HepG2 (cell line): Measurements from ENCODE around the gene MPO. TPM values are rescaled to one million over a fixed set of nuclear protein-coding genes. Genes with fewer than 3 reads are reported as not detected.

Experiments used
- ATAC-seq: fragments of 200-7000 bp; cut with Tn5 transposase; 3 replicates; pipeline ENCODE4 v1.9.1; 2020; ENCODE audit warnings: mild to moderate bottlenecking, moderate library complexity
- BruUV-seq: library from RNA; stranded (reverse); fragments of 400-500 nt; replicated peaks from 2 replicates; lab custom pipeline; 2021; lab: Mats Ljungman, UMichigan
- CTCF ChIA-PET: fragments of 300-600 bp; formaldehyde crosslinking; extraction: SDS; loops from one replicate; lab custom pipeline; 2021; ENCODE audit warnings: low total read pairs, inconsistent platforms, low intra/inter-chr PET ratio; lab: Yijun Ruan, JAX
- POLR2A ChIA-PET: fragments of 350-600 bp; sonication (Branson Sonifier 250); formaldehyde crosslinking; loops from one replicate; lab custom pipeline; 2020; ENCODE audit warnings: antibody characterized with exemption, inconsistent platforms; lab: Yijun Ruan, JAX
- DNase-seq: peaks from one replicate; pipeline ENCODE4 v3.0.0-alpha.2; 2015; ENCODE audit warnings: low spot score
- FAIRE-seq: peaks from 3 replicates; lab custom pipeline; 2011; peaks lifted over from hg19 to GRCh38; lab: Jason Lieb, UNC
- H2AFZ ChIP-seq: one replicate; pipeline ENCODE4 v1.6.1; 2011; ENCODE audit warnings: low read length, inconsistent platforms
- H3K27ac ChIP-seq: fragments of 300-600 bp; 3 replicates; pipeline ENCODE4 v1.8.0; 2011; ENCODE audit warnings: mixed run types, mild to moderate bottlenecking, mixed read lengths, low read length, inconsistent platforms; ENCODE audit not compliant: insufficient read depth; ENCODE audit errors: extremely low read length
- H3K27me3 ChIP-seq, 2 experiments: fragments of 200-600 bp in 1 of 2; 2 replicates in 1 of 2; 3 replicates in 1 of 2; pipeline versions ENCODE4 v1.6.0 to v1.8.0; 2011; ENCODE audit warnings: low read length in 2 of 2, mild to moderate bottlenecking in 2 of 2, moderate library complexity in 2 of 2, inconsistent platforms in 1 of 2; ENCODE audit not compliant: insufficient read depth in 2 of 2, control insufficient read depth in 1 of 2
- H3K36me3 ChIP-seq, 2 experiments: fragments of 200-600 bp in 1 of 2; replicated peaks in 1 of 2; 2 replicates in 1 of 2; 3 replicates in 1 of 2; pipeline versions ENCODE4 v1.5.1 to v1.8.0; 2011; ENCODE audit warnings: low read length in 2 of 2, inconsistent platforms in 1 of 2; ENCODE audit not compliant: insufficient read depth in 2 of 2, control insufficient read depth in 1 of 2
- H3K4me1 ChIP-seq: 2 replicates; pipeline ENCODE4 v1.5.1; 2012; ENCODE audit warnings: low read length, inconsistent platforms; ENCODE audit not compliant: insufficient read depth
- H3K4me2 ChIP-seq: 2 replicates; pipeline ENCODE4 v1.6.0; 2011; ENCODE audit warnings: low read depth, low read length, inconsistent platforms
- H3K4me3 ChIP-seq, 3 experiments: fragments of 200-600 bp in 1 of 3; sonication (generic), shearing (Covaris generic) in 1 of 3; replicated peaks in 1 of 3; 2 replicates each; pipeline ENCODE4 v1.5.1; 2011 to 2016; ENCODE audit warnings: low read length in 3 of 3, inconsistent platforms in 2 of 3, low read depth in 2 of 3, mild to moderate bottlenecking in 2 of 3, control low read depth in 1 of 3, mixed read lengths in 1 of 3; ENCODE audit not compliant: insufficient read depth in 1 of 3
- H3K79me2 ChIP-seq: one replicate; pipeline ENCODE4 v1.6.1; 2011; ENCODE audit warnings: low read length, inconsistent platforms; ENCODE audit not compliant: insufficient read depth
- H3K9ac ChIP-seq: 2 replicates; pipeline ENCODE4 v1.6.0; 2011; ENCODE audit warnings: mild to moderate bottlenecking, low read depth, low read length, inconsistent platforms; ENCODE audit not compliant: insufficient read depth
- H3K9me3 ChIP-seq: 2 replicates; pipeline ENCODE4 v1.5.1; 2012; ENCODE audit warnings: mild to moderate bottlenecking, low read length
- H4K20me1 ChIP-seq: 2 replicates; pipeline ENCODE4 v1.6.0; 2011; ENCODE audit warnings: inconsistent platforms, mild to moderate bottlenecking, low read length, moderate library complexity; ENCODE audit not compliant: insufficient read depth
- ETV6 ChIP-seq: sonication (generic); formaldehyde crosslinking; conservative IDR thresholded peaks from 2 replicates; pipeline ENCODE4 v1.4.0; 2020; ENCODE audit warnings: missing genetic modification reagents
- FOXK1 ChIP-seq: sonication (generic); formaldehyde crosslinking; IDR thresholded peaks from 2 replicates; pipeline ENCODE4 v1.4.0; 2020; ENCODE audit warnings: low read depth, missing genetic modification reagents, borderline replicate concordance
- FOXP1 ChIP-seq, 2 experiments: fragments of 450-650 bp in 1 of 2; IDR thresholded peaks; 2 replicates each; pipeline ENCODE4 v1.6.1; 2017 to 2018; ENCODE audit warnings: antibody characterized with exemption in 1 of 2
- NBN ChIP-seq: fragments of 450-650 bp; conservative IDR thresholded peaks from 2 replicates; pipeline ENCODE4 v1.6.1; 2017
- ZFP41 ChIP-seq: sonication (generic); formaldehyde crosslinking; IDR thresholded peaks from 2 replicates; pipeline ENCODE4 v1.4.0; 2020; ENCODE audit warnings: mild to moderate bottlenecking, missing genetic modification reagents, borderline replicate concordance
- ZFP90 ChIP-seq: sonication (generic); formaldehyde crosslinking; IDR thresholded peaks from 2 replicates; pipeline ENCODE4 v1.8.0; 2022; ENCODE audit warnings: missing genetic modification reagents, mild to moderate bottlenecking, inconsistent platforms, borderline replicate concordance
- ZNF138 ChIP-seq: sonication (generic); formaldehyde crosslinking; IDR thresholded peaks from 2 replicates; pipeline ENCODE4 v1.5.0; 2020; ENCODE audit warnings: mild to moderate bottlenecking, low read depth, missing genetic modification reagents
- ZNF17 ChIP-seq: sonication (generic); formaldehyde crosslinking; IDR thresholded peaks from 2 replicates; pipeline ENCODE4 v1.5.0; 2020; ENCODE audit warnings: mild to moderate bottlenecking, missing genetic modification reagents
- ZNF496 ChIP-seq: sonication (generic); formaldehyde crosslinking; IDR thresholded peaks from 2 replicates; pipeline ENCODE4 v1.8.1; 2023; ENCODE audit warnings: mild to moderate bottlenecking, moderate library complexity, missing genetic modification reagents; ENCODE audit not compliant: insufficient replicate concordance
- WGBS: methylation state at CpG from one replicate; pipeline ENCODE4 v1.1.6; 2017; ENCODE audit warnings: low lambda C conversion rate; 5-methylcytosine and 5-hydroxymethylcytosine counted together
- in situ Hi-C: cut with HindIII; loops from 2 replicates; pipeline ENCODE4 v1.10.0; 2017; ENCODE audit warnings: low pct_unique_long_range_greater_than_20kb; ENCODE audit not compliant: extremely low pct_ligation_motif_present
- intact Hi-C: fragments of 100-400 bp; cut with micrococcal nuclease; formaldehyde crosslinking; loops from one replicate; pipeline ENCODE4 v1.10.0; 2022; ENCODE audit not compliant: unreplicated experiment
- polyA plus RNA-seq, 8 experiments: library from polyadenylated mRNA; depleted of rRNA in 3 of 8; stranded (reverse) in 7 of 8; unstranded in 1 of 8; fragments of >200 nt; fragmentation: Illumina TruSeq in 4 of 8; extraction: Trizol in 4 of 8; gene quantifications; 2 replicates each; pipeline versions ENCODE4 v1.2.1 to v1.2.3, GENCODE V29; 2011 to 2016; ENCODE audit warnings: low read depth in 4 of 8, missing spikeins in 1 of 8, mixed read lengths in 1 of 8; ENCODE audit not compliant: insufficient read depth in 1 of 8
- total RNA-seq, 5 experiments: library from RNA; depleted of rRNA; stranded (reverse); fragments of >200 nt; fragmentation: Illumina TruSeq; extraction: Trizol; gene quantifications; 2 replicates each; pipeline ENCODE4 v1.2.3, GENCODE V29; 2016; ENCODE audit warnings: low read depth in 1 of 5
- TF ChIP-seq, protein P1 (sequence below): sonication (generic); formaldehyde crosslinking; IDR thresholded peaks from 2 replicates; pipeline ENCODE4 v1.4.0; 2020; ENCODE audit warnings: mild to moderate bottlenecking, low read depth, missing genetic modification reagents
- TF ChIP-seq, protein P2 (sequence below): sonication (generic); formaldehyde crosslinking; IDR thresholded peaks from 2 replicates; pipeline ENCODE4 v1.5.0; 2020; ENCODE audit warnings: mild to moderate bottlenecking, missing genetic modification reagents, borderline replicate concordance

The MPO gene
- total and polyA plus RNA-seq, 2 of the 13 experiments (the other 11 are each of a cell fraction or from before 2014, with no cell fraction given): not detected

GRCh38 chr17:58308985-58309917, 28.5 kb upstream of the MPO start:
- no peak for DNase-seq
- no peaks in the 10 kb centered on the region for H3K36me3 ChIP-seq
- H3K4me3 ChIP-seq: peak overlapping the region in 1 of 3 experiments; percentile 44; a peak in 1 of 6 replicates
- no peak overlapping the region for H3K27ac ChIP-seq
- in situ Hi-C loops: loop anchor here (5.0 kb wide), 1 partner anchor 138 kb away; no protein-coding TSS in a partner anchor
- no peaks in the 10 kb centered on the region for H3K9me3 ChIP-seq
- no peaks in the 10 kb centered on the region for H4K20me1 ChIP-seq
- no peak for TF ChIP-seq ZFP41 (CRISPR knock-in tag)
- no peak for TF ChIP-seq FOXK1 (CRISPR knock-in tag)
- no peak for TF ChIP-seq NBN
- TF ChIP-seq ZNF138 (CRISPR knock-in tag): no peak
- TF ChIP-seq, protein P1, sequence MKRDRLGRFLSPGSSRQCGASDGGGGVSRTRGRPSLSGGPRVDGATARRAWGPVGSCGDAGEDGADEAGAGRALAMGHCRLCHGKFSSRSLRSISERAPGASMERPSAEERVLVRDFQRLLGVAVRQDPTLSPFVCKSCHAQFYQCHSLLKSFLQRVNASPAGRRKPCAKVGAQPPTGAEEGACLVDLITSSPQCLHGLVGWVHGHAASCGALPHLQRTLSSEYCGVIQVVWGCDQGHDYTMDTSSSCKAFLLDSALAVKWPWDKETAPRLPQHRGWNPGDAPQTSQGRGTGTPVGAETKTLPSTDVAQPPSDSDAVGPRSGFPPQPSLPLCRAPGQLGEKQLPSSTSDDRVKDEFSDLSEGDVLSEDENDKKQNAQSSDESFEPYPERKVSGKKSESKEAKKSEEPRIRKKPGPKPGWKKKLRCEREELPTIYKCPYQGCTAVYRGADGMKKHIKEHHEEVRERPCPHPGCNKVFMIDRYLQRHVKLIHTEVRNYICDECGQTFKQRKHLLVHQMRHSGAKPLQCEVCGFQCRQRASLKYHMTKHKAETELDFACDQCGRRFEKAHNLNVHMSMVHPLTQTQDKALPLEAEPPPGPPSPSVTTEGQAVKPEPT (CRISPR knock-in tag): no peak
- no peak for TF ChIP-seq ZNF17 (CRISPR knock-in tag)
- no peak for TF ChIP-seq ETV6 (CRISPR knock-in tag)
- TF ChIP-seq FOXP1 (IDR thresholded peaks at IDR 0.05): no peak
- no peak for TF ChIP-seq FOXP1 (CRISPR knock-in tag; IDR thresholded peaks at IDR 0.05)
- no peak for TF ChIP-seq ZNF496
- no peak for TF ChIP-seq ZFP90
- TF ChIP-seq, protein P2, sequence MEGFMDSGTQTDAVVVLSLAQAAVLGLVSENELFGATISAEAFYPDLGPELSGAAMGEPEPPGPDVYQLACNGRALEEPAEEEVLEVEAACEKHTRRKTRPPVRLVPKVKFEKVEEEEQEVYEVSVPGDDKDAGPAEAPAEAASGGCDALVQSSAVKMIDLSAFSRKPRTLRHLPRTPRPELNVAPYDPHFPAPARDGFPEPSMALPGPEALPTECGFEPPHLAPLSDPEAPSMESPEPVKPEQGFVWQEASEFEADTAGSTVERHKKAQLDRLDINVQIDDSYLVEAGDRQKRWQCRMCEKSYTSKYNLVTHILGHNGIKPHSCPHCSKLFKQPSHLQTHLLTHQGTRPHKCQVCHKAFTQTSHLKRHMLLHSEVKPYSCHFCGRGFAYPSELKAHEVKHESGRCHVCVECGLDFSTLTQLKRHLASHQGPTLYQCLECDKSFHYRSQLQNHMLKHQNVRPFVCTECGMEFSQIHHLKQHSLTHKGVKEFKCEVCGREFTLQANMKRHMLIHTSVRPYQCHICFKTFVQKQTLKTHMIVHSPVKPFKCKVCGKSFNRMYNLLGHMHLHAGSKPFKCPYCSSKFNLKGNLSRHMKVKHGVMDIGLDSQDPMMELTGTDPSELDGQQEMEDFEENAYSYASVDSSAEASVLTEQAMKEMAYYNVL: no peak
- TF ChIP-seq, all 625 proteins: peak for 0
- Histone ChIP-seq H3K9ac (no peak overlapping the region), H3K79me2 (no peaks in the 10 kb centered on the region), H3K4me1 (peaks cover 18% of the 10 kb centered on the region), H3K27me3 (peaks cover 28 to 92% of the 10 kb centered on the region in 2 experiments; a peak in 4 of 5 replicates), H3K4me2 (peak overlapping the region; percentile 56), H2AFZ (peak overlapping the region; percentile 9)
- POLR2A ChIA-PET: interaction anchor here (0.7 to 1.6 kb wide), 2 partner anchors 8 to 108 kb away, joined by 3 read pairs; partner anchors contain the start of gene RNF43
- FAIRE-seq (no peak), ATAC-seq (no peak; the same call in 2 of the 3 replicates)
- BruUV-seq: no TSS peak
- CTCF ChIA-PET: interaction anchor here (2.2 to 2.4 kb wide), 2 partner anchors 8 to 138 kb away, joined by 9 to 24 read pairs; no protein-coding TSS in a partner anchor
- 16% methylated on average over 21 of the region's 21 CpGs for WGBS
- intact Hi-C loops: loop anchor here (2.0 kb wide), 1 partner anchor 138 kb away; no protein-coding TSS in a partner anchor
